Activated T-cell treated with anti-CD3 and anti-CD28 coated beads, Interleukin-2, amount 50 U/mL, for 72 hours (primary cell): ENCODE measurements around the gene LYZL1. TPM values are rescaled to one million over a fixed set of nuclear protein-coding genes. Genes with fewer than 3 reads are reported as not detected.
"Not testable (repeated sequence)": the region's sequence is repeated elsewhere in the genome, so short reads cannot be mapped to it uniquely, and the experiment has no call there.

Experiments
- ATAC-seq, 2 donors: fragments of 150-1000 bp; cut with Tn5 transposase; replicated peaks in 1 of 2; 2 replicates each; pipeline ENCODE4 v1.10.0; 2021; ENCODE audit warnings: moderate library complexity in 2 of 2, mild to moderate bottlenecking in 1 of 2
- DNase-seq, 2 donors: peaks; one replicate each; pipeline ENCODE4 v3.0.0; 2021 to 2022; ENCODE audit warnings: mixed read lengths in 1 of 2
- H3K27ac Mint-ChIP-seq: one replicate; pipeline ENCODE4 v1.8.0; 2022; ENCODE audit warnings: mild to moderate bottlenecking, moderate library complexity, mixed read lengths
- H3K27me3 Mint-ChIP-seq: one replicate; pipeline ENCODE4 v1.8.0; 2022; ENCODE audit warnings: low read depth, mixed read lengths
- H3K36me3 Mint-ChIP-seq, 2 donors: one replicate each; pipeline ENCODE4 v1.8.0; 2022; ENCODE audit warnings: mixed read lengths in 2 of 2, mild to moderate bottlenecking in 1 of 2; ENCODE audit not compliant: insufficient read depth in 2 of 2
- H3K4me1 Mint-ChIP-seq: one replicate; pipeline ENCODE4 v1.8.0; 2022; ENCODE audit warnings: low read depth, mixed read lengths
- H3K4me3 Mint-ChIP-seq, 2 donors: one replicate each; pipeline ENCODE4 v1.8.0; 2022; ENCODE audit warnings: mild to moderate bottlenecking in 2 of 2, mixed read lengths in 2 of 2, moderate library complexity in 2 of 2
- H3K9me3 Mint-ChIP-seq, 2 donors: one replicate each; pipeline ENCODE4 v1.8.0; 2022; ENCODE audit warnings: mixed read lengths in 2 of 2
- total RNA-seq, 2 donors: library from RNA; stranded (reverse); gene quantifications; one replicate each; pipeline ENCODE4 v1.2.3, GENCODE V29; 2022

LYZL1 gene
- total RNA-seq, 2 donors from 2014 or later, result not detected

DNA sequence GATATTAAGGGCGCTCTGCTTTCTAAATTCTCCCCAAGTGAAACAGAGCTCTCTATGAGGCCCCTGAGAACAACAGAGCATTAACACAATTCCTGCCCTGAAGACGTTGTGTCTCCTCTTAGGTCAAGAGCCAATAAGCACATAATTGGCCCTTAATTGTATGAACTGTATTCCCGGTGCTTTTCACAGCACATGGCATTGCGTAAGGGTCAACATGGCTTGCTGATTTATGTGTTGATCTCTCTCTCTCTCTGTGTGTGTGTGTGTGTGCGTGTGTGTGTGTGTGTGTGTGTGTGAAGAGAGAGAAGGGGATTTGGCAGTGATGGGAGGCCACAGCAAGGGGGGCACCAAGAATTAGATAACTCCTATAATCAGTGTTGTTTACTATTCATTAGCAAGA is 40.5 kb downstream of the LYZL1 start:
- Mint-ChIP-seq H3K27me3 (no peaks in the 10 kb centered on the region), H3K4me3 (no peak overlapping the region), H3K9me3 (no peaks in the 10 kb centered on the region), H3K36me3 (no peaks in the 10 kb centered on the region), H3K27ac (no peak overlapping the region), H3K4me1 (no peaks in the 10 kb centered on the region)
- ATAC-seq (no peak), DNase-seq (no peak)

DNA sequence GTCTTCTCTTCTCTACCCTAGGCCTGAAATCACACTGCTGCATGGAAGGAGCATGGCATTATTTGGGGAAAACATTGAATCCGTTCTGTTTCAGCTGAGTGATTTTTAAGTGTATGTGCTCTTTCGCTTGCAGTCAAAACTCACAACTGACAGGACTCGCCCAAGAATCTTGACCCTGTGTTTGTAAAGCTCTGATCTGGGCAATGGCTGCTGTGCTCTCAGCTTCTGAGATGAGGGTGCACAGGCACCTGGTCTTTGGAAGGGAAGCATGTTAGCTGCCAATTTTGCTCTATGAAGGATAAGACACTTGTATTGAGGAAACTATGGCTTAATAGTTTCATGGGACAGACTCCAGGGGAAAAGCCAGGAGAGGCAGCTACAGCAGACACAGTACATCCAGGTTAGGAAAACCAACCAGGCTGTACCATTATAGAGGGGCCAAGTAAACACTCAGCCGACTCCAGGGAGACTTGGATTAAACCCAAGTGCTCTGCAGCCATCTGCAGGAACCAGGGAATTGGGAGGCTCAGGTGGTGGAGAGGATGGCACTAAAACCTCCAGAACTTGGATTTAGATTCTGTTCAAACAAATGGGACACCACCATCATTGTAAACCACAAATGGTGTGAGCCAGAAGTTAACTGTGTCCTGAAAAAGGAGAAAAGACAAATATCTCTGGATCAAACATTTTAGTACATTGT is 43.3 kb downstream of the LYZL1 start:
- DNase-seq (no peak), ATAC-seq (no peak)
- H3K4me3 Mint-ChIP-seq, result no peak overlapping the region
- no peaks in the 10 kb centered on the region for H3K36me3 Mint-ChIP-seq
- H3K9me3 Mint-ChIP-seq, result no peaks in the 10 kb centered on the region
- no peak overlapping the region for H3K27ac Mint-ChIP-seq
- H3K4me1 Mint-ChIP-seq, result no peaks in the 10 kb centered on the region
- no peaks in the 10 kb centered on the region for H3K27me3 Mint-ChIP-seq

GRCh38 chr10:29332761-29333148 is 43.9 kb downstream of the LYZL1 start:
- H3K4me3 Mint-ChIP-seq, result no peak overlapping the region
- H3K36me3 Mint-ChIP-seq, result no peaks in the 10 kb centered on the region
- H3K27ac Mint-ChIP-seq, result no peak overlapping the region
- no peak for DNase-seq
- H3K27me3 Mint-ChIP-seq, result no peaks in the 10 kb centered on the region
- no peaks in the 10 kb centered on the region for H3K4me1 Mint-ChIP-seq
- no peak for ATAC-seq
- no peaks in the 10 kb centered on the region for H3K9me3 Mint-ChIP-seq

- ATAC-seq, H3K27ac Mint-ChIP-seq, H3K27me3 Mint-ChIP-seq, H3K4me3 Mint-ChIP-seq, H3K36me3 Mint-ChIP-seq, DNase-seq, H3K4me1 Mint-ChIP-seq, H3K9me3 Mint-ChIP-seq: not testable (repeated sequence)
Measured at GRCh38 chr10:29337526-29337925, 48.7 kb downstream of the LYZL1 start.

DNA sequence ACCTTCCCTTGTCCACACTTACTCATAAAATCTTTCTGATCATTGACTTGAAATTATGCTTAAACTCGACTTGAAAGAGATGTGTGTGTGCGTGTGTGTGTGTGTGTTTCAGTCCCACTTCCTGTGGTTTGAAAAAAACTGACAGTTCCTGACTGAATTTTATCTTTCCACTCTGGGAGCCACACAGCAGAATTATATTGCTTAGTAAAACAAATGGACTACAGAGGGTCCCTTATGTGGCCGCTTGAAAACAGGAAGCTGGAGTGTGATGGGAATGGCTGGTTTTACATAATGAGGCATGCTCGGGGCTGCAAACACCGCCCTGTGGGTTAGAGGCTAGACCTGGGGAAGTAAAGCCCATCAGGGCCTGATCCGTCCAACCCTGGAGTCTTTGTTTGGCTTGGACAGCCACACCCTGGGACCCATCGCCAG is 54.8 kb downstream of the LYZL1 start:
- Mint-ChIP-seq H3K9me3 (peaks cover 0 to 6% of the 10 kb centered on the region in 2 donors), H3K27me3 (peaks cover 20% of the 10 kb centered on the region), H3K4me1 (no peaks in the 10 kb centered on the region), H3K27ac (no peak overlapping the region), H3K36me3 (no peaks in the 10 kb centered on the region), H3K4me3 (no peak overlapping the region)
- DNase-seq, result no peak
- ATAC-seq, result no peak

GRCh38 chr10:29344073-29344820 is 55.4 kb downstream of the LYZL1 start:
- H3K27ac Mint-ChIP-seq, result no peak overlapping the region

GRCh38 chr10:29345144-29345909 is 56.5 kb downstream of the LYZL1 start:
- Mint-ChIP-seq H3K27ac (no peak overlapping the region), H3K9me3 (peaks cover 0 to 6% of the 10 kb centered on the region in 2 donors), H3K4me3 (no peak overlapping the region), H3K36me3 (peaks cover 0 to 1% of the 10 kb centered on the region in 2 donors), H3K27me3 (peaks cover 22% of the 10 kb centered on the region), H3K4me1 (no peaks in the 10 kb centered on the region)
- ATAC-seq (no peak), DNase-seq (no peak)

More at GRCh38 chr10:29344073-29344820, 55.4 kb downstream of the LYZL1 start:
- H3K36me3 Mint-ChIP-seq, result no peaks in the 10 kb centered on the region
- ATAC-seq (no peak), DNase-seq (no peak)
- no peaks in the 10 kb centered on the region for H3K4me1 Mint-ChIP-seq
- H3K27me3 Mint-ChIP-seq, result peaks cover 20% of the 10 kb centered on the region
- peaks cover 0 to 6% of the 10 kb centered on the region in 2 donors for H3K9me3 Mint-ChIP-seq
- H3K4me3 Mint-ChIP-seq, result no peak overlapping the region

GRCh38 chr10:29345910-29346209 is 57.0 kb downstream of the LYZL1 start:
- H3K27ac Mint-ChIP-seq, result no peak overlapping the region

DNA sequence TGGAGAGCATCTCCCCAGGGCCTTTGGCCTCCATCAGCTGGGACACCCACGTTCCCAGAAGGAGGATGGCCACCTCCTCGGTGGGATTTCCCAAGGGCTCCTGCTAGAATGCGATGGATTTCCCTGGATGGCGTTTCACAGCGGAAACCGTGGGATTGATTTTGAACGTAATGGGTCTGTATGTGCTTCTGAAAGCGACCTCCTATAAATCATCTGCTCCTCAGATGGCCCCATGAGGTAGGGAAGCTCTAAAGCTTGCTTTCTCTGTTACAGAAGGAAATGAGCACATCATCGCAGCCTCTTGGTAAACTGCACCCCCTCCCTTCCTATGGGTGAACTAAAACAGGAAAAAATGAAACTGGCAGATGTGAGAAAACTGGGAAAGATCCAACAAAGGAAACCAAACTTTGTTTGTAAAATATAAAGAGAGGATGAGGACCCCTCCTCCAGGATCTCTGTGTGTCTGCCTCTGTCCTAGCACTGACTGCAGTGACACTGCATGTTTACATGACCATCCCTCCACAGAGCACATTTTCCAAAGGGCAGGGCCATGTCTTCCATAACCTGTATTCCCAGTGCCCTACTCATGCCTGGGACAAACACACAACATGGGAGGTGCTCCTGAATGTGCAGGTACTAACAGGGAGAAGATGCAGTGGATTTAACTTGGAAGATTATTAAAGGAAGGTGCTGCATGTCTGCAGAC is 57.6 kb downstream of the LYZL1 start:
- no peak for DNase-seq
- no peak overlapping the region for H3K4me3 Mint-ChIP-seq
- ATAC-seq, result no peak
- H3K27me3 Mint-ChIP-seq, result peaks cover 20% of the 10 kb centered on the region
- peaks cover 0 to 6% of the 10 kb centered on the region in 2 donors for H3K9me3 Mint-ChIP-seq
- no peaks in the 10 kb centered on the region for H3K4me1 Mint-ChIP-seq
- no peak overlapping the region for H3K27ac Mint-ChIP-seq
- peaks cover 0 to 1% of the 10 kb centered on the region in 2 donors for H3K36me3 Mint-ChIP-seq

More at GRCh38 chr10:29345910-29346209, 57.0 kb downstream of the LYZL1 start:
- Mint-ChIP-seq H3K36me3 (peaks cover 0 to 1% of the 10 kb centered on the region in 2 donors), H3K4me3 (no peak overlapping the region), H3K27me3 (peaks cover 20% of the 10 kb centered on the region), H3K4me1 (no peaks in the 10 kb centered on the region), H3K9me3 (peaks cover 0 to 6% of the 10 kb centered on the region in 2 donors)
- DNase-seq (no peak), ATAC-seq (no peak)

- no peak for DNase-seq
- no peak overlapping the region for H3K27ac Mint-ChIP-seq
- H3K4me3 Mint-ChIP-seq, result no peak overlapping the region
- peaks cover 11% of the 10 kb centered on the region for H3K27me3 Mint-ChIP-seq
- ATAC-seq, result no peak
- H3K36me3 Mint-ChIP-seq, result peaks cover 0 to 1% of the 10 kb centered on the region in 2 donors
- H3K4me1 Mint-ChIP-seq, result no peaks in the 10 kb centered on the region
- H3K9me3 Mint-ChIP-seq, result no peaks in the 10 kb centered on the region
Measured at GRCh38 chr10:29348836-29349235, 60.0 kb downstream of the LYZL1 start.

DNA sequence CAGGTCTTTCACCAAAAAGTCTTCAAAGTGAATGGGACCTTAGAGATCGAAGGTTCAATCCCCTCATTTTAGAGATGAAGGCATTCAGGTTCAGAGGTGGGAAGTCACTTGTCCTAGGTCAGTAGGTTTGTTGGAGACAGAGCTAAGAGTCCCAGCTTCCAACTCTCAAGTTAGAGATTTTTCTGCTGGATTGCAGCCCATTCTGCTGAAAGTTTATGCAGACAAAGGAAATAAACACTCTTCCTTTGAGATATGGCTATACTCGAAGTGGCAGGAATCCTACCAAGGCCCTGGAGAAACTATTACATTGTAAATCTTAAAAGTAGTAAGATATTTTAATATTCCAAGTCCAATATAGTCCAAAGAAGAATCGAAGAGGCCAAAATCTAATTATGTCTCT is 64.4 kb downstream of the LYZL1 start:
- H3K27me3 Mint-ChIP-seq, result peaks cover 7% of the 10 kb centered on the region
- no peaks in the 10 kb centered on the region for H3K4me1 Mint-ChIP-seq

GRCh38 chr10:29353887-29354561 is 65.2 kb downstream of the LYZL1 start:
- Mint-ChIP-seq H3K27me3 (peaks cover 7% of the 10 kb centered on the region), H3K9me3 (no peaks in the 10 kb centered on the region), H3K36me3 (peaks cover 0 to 1% of the 10 kb centered on the region in 2 donors), H3K4me3 (no peak overlapping the region), H3K27ac (no peak overlapping the region), H3K4me1 (no peaks in the 10 kb centered on the region)
- no peak for ATAC-seq
- DNase-seq, result no peak

More for the DNA sequence above, 64.4 kb downstream of the LYZL1 start:
- DNase-seq, result no peak
- no peak overlapping the region for H3K27ac Mint-ChIP-seq
- H3K4me3 Mint-ChIP-seq, result no peak overlapping the region
- no peak for ATAC-seq
- H3K36me3 Mint-ChIP-seq, result peaks cover 0 to 1% of the 10 kb centered on the region in 2 donors
- no peaks in the 10 kb centered on the region for H3K9me3 Mint-ChIP-seq
